Activated CD8-positive, alpha-beta T cell treated with anti-CD3 and anti-CD28 coated beads for 36 hours (primary cell): ENCODE measurements around the gene C3orf33. TPM values are rescaled to one million over a fixed set of nuclear protein-coding genes. Genes with fewer than 3 reads are reported as not detected.
A peak's percentile ranks its signal among the peaks of the same experiment; 100 is the strongest.

ENCODE experiments used
- ATAC-seq: fragments of 200-7000 bp; cut with Tn5 transposase; one replicate; pipeline ENCODE4 v1.10.0; 2021; ENCODE audit warnings: mild to moderate bottlenecking, moderate library complexity
- CTCF ChIA-PET: fragments of 350-600 bp; sonication (Branson Sonifier 250); formaldehyde crosslinking; loops from one replicate; lab custom pipeline; 2021; ENCODE audit warnings: antibody characterized with exemption; lab: Charles Lee
- POLR2A ChIA-PET: fragments of 350-600 bp; sonication (Branson Sonifier 250); formaldehyde crosslinking; loops from one replicate; lab custom pipeline; 2021; ENCODE audit warnings: antibody characterized with exemption; lab: Charles Lee
- DNase-seq: peaks from one replicate; pipeline ENCODE4 v3.0.0-alpha.2; 2020
- H3K27ac Mint-ChIP-seq: one replicate; pipeline ENCODE4 v1.8.0; 2021; ENCODE audit warnings: mild to moderate bottlenecking, mixed read lengths
- H3K27me3 Mint-ChIP-seq: one replicate; pipeline ENCODE4 v1.8.0; 2021; ENCODE audit warnings: mixed read lengths
- H3K36me3 Mint-ChIP-seq: one replicate; pipeline ENCODE4 v1.8.0; 2021; ENCODE audit warnings: low read depth, mixed read lengths
- H3K4me1 Mint-ChIP-seq: one replicate; pipeline ENCODE4 v1.8.0; 2021; ENCODE audit warnings: low read depth, mixed read lengths
- H3K4me3 Mint-ChIP-seq: one replicate; pipeline ENCODE4 v1.8.0; 2021; ENCODE audit warnings: mild to moderate bottlenecking, moderate library complexity, mixed read lengths
- H3K9me3 Mint-ChIP-seq: one replicate; pipeline ENCODE4 v1.8.0; 2021; ENCODE audit warnings: mixed read lengths
- intact Hi-C: fragments of 100-400 bp; cut with micrococcal nuclease; formaldehyde crosslinking; loops from one replicate; pipeline ENCODE4 v1.10.0; 2022
- total RNA-seq, 2 experiments: library from RNA; stranded (reverse); gene quantifications; one replicate each; pipeline ENCODE4 v1.2.3, GENCODE V29; 2021
- TF ChIP-seq, protein P1 (sequence below): fragments of 200-600 bp; IDR thresholded peaks from one replicate; pipeline ENCODE4 v1.8.0; 2022; ENCODE audit warnings: antibody characterized with exemption, mild to moderate bottlenecking

The C3orf33 gene
- total RNA-seq, 2 experiments from 2014 or later, result 2.4 to 3.6 TPM

DNA sequence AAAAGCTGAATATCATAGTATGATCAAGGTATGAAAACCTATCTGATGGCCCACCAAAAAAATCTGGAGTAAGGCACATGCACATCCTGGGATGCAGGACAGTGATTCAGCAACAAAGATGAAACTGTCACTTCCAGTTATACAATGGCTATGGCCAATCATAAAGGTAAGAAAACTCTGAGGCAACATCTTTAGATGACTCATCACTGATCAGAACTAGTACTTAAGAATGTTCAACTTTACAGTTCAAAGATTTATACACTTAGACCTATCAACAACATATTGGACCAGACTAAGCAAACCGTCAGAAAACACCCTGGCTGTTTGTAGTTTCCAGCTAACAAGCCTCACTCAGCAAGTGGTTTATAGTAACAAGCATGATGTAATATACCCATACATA is 39.9 kb downstream of the C3orf33 start:
- ChIA-PET POLR2A (no interaction called here), CTCF (no interaction called here)
- H3K27ac Mint-ChIP-seq, result no peak overlapping the region
- no peak for DNase-seq
- H3K36me3 Mint-ChIP-seq, result peaks cover 19% of the 10 kb centered on the region
- intact Hi-C loops, result no loop called here
- no peak overlapping the region for H3K4me3 Mint-ChIP-seq
- ATAC-seq, result no peak
- no peaks in the 10 kb centered on the region for H3K27me3 Mint-ChIP-seq
- H3K4me1 Mint-ChIP-seq, result peaks cover 2% of the 10 kb centered on the region
- TF ChIP-seq, protein P1, sequence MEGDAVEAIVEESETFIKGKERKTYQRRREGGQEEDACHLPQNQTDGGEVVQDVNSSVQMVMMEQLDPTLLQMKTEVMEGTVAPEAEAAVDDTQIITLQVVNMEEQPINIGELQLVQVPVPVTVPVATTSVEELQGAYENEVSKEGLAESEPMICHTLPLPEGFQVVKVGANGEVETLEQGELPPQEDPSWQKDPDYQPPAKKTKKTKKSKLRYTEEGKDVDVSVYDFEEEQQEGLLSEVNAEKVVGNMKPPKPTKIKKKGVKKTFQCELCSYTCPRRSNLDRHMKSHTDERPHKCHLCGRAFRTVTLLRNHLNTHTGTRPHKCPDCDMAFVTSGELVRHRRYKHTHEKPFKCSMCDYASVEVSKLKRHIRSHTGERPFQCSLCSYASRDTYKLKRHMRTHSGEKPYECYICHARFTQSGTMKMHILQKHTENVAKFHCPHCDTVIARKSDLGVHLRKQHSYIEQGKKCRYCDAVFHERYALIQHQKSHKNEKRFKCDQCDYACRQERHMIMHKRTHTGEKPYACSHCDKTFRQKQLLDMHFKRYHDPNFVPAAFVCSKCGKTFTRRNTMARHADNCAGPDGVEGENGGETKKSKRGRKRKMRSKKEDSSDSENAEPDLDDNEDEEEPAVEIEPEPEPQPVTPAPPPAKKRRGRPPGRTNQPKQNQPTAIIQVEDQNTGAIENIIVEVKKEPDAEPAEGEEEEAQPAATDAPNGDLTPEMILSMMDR, result no peak
- H3K9me3 Mint-ChIP-seq, result no peaks in the 10 kb centered on the region

DNA sequence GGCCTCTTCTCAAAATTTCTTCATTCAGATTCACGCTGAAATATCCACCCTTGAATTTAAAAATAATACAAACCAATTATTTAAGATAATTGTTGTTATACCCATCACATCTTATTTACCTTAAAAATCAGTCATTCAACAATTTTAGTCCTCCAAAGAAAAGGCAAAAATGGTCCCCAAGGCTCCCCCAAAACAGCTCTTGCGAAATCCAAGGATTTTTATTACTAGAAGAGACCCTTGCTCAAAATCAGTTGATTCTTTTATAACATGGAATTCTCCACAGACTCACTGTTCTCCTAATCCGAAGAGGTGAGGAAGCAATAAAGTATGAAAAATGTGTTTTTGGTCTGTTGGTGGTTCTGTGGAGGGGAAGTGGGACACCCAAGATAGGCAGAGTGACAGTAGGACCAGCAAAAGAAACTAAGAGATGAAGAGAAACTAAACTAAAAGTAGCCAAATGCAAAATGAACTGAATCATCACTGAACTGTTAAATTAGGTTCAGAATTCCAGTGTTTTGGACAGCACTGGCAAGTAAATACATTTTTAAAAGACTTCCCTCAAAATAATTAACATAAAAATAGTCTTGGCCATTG is 42.1 kb downstream of the C3orf33 start:
- peaks cover 15% of the 10 kb centered on the region for H3K36me3 Mint-ChIP-seq
- H3K4me3 Mint-ChIP-seq, result no peak overlapping the region
- TF ChIP-seq, protein P1, result no peak
- CTCF ChIA-PET, result interaction anchor here (0.9 kb wide), 1 partner anchor 9 kb away, joined by 3 read pairs; no protein-coding TSS in a partner anchor
- intact Hi-C loops, result no loop called here
- H3K9me3 Mint-ChIP-seq, result no peaks in the 10 kb centered on the region
- DNase-seq, result no peak
- peaks cover 2% of the 10 kb centered on the region for H3K4me1 Mint-ChIP-seq
- ATAC-seq, result no peak
- no peak overlapping the region for H3K27ac Mint-ChIP-seq
- no peaks in the 10 kb centered on the region for H3K27me3 Mint-ChIP-seq
- POLR2A ChIA-PET, result no interaction called here

DNA sequence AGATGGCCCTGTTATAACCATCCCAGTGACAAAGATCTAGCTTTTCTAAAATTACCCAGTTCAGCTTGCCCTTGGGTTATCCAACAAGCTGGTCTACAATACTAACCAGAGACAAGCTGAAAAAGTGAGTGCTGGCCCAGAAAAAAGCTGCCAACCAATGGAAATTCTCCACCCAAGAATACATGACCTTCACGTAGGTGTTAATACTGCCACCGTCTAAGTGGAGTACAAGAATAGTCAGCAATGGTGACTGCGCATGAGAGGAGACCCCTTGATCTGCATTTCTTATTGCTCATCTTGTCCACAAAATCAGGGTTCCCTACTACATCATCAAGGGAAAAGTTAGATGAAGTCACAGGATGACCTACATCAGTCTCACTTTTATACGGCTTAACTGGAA is 45.4 kb downstream of the C3orf33 start:
- no peaks in the 10 kb centered on the region for H3K9me3 Mint-ChIP-seq

DNA sequence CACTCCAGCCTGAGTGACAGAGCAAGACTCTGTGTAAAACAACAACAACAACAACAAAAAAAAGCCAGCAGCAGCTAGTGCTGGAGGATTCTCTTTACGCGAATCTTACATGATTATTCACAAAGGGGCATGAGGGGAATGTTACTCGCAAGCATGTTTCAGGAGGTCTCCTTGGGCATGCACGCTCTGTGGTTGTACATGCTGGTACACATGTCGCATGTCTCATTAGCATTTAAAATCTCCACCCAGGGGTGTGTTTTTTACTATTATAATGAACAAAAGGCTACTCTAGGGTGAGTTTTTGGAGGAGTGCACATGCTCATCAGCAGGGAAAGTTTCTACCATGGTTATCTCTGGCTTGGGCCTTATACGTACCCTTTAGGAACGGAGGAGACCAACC is 48.5 kb downstream of the C3orf33 start:
- CTCF ChIA-PET, result interaction anchor here (1.0 kb wide), 1 partner anchor 11 kb away, joined by 3 read pairs; no protein-coding TSS in a partner anchor
- no peak overlapping the region for H3K27ac Mint-ChIP-seq
- TF ChIP-seq, protein P1, result no peak
- H3K4me1 Mint-ChIP-seq, result no peaks in the 10 kb centered on the region
- intact Hi-C loops, result loop anchor here (10.0 kb wide), 1 partner anchor 97 kb away; the partner anchor contains the start of gene SLC33A1
- DNase-seq (no peak), ATAC-seq (no peak)
- peaks cover 2% of the 10 kb centered on the region for H3K36me3 Mint-ChIP-seq
- POLR2A ChIA-PET, result no interaction called here
- H3K27me3 Mint-ChIP-seq, result no peaks in the 10 kb centered on the region
- no peak overlapping the region for H3K4me3 Mint-ChIP-seq
- H3K9me3 Mint-ChIP-seq, result no peaks in the 10 kb centered on the region

More for the DNA sequence above, 45.4 kb downstream of the C3orf33 start:
- intact Hi-C loops, result no loop called here
- ChIA-PET CTCF (interaction anchor here (1.6 kb wide), 1 partner anchor 14 kb away, joined by 4 read pairs; no protein-coding TSS in a partner anchor), POLR2A (interaction anchor here (0.6 kb wide), 1 partner anchor 332 kb away, joined by 3 read pairs; no protein-coding TSS in a partner anchor)
- no peak overlapping the region for H3K4me3 Mint-ChIP-seq
- no peaks in the 10 kb centered on the region for H3K27me3 Mint-ChIP-seq
- no peaks in the 10 kb centered on the region for H3K4me1 Mint-ChIP-seq
- no peak for DNase-seq
- TF ChIP-seq, protein P1, result no peak
- ATAC-seq, result no peak
- H3K27ac Mint-ChIP-seq, result no peak overlapping the region
- H3K36me3 Mint-ChIP-seq, result peaks cover 8% of the 10 kb centered on the region

DNA sequence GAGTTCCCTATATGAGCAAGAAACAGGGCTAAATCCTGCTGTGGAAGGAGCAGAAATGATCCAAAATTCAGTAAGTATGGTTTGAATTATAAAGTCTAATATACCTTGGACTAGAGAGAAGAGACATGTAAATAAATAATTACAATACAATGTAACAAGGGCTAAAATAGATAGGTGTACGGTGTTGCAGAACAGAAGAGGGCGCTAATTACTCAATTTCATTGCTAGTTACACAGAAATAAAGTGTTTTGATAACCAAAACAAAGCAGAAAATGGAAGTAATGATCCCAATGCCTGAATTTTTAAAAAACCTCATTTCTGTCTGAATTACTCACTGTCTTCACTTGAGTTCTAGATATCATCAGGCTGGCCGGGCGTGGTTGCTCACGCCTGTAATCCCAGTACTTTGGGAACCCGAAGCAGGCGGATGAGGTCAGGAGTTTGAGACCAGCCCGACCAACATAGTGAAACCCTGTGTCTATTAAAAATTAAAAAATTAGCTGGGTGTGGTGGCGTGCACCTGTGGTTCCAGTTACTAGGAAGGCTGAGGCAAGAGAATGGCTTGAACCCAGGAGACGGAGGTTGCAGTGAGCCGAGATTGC is 52.9 kb downstream of the C3orf33 start:
- Mint-ChIP-seq H3K27me3 (no peaks in the 10 kb centered on the region), H3K9me3 (no peaks in the 10 kb centered on the region), H3K4me3 (no peak overlapping the region), H3K4me1 (no peaks in the 10 kb centered on the region), H3K27ac (no peak overlapping the region), H3K36me3 (no peaks in the 10 kb centered on the region)
- peak; percentile 51 for ATAC-seq
- POLR2A ChIA-PET, result no interaction called here
- CTCF ChIA-PET, result interaction anchor here (1.4 kb wide), 1 partner anchor 53 kb away, joined by 3 read pairs; the partner anchor contains the start of gene C3orf33
- intact Hi-C loops, result loop anchor here (10.0 kb wide), 1 partner anchor 102 kb away; the partner anchor contains the start of gene SLC33A1
- TF ChIP-seq, protein P1, result peak; percentile 68
- no peak for DNase-seq
